DLD1 (cell line): ENCODE measurements around the gene TERB2.
"Not testable (repeated sequence)": the region's sequence is repeated elsewhere in the genome, so short reads cannot be mapped to it uniquely, and the experiment has no call there.

ENCODE experiments used
- in situ Hi-C: cut with HindIII; loops from 2 replicates; pipeline ENCODE4 v1.10.0; 2017; ENCODE audit warnings: low sequenced_read_pairs

TERB2 gene, protein sequence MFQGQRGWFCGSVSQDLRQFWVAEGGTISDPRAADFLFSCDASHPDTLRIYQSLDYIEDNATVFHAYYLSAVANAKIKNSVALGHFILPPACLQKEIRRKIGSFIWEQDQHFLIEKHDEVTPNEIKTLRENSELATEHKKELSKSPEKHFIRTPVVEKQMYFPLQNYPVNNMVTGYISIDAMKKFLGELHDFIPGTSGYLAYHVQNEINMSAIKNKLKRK

DNA sequence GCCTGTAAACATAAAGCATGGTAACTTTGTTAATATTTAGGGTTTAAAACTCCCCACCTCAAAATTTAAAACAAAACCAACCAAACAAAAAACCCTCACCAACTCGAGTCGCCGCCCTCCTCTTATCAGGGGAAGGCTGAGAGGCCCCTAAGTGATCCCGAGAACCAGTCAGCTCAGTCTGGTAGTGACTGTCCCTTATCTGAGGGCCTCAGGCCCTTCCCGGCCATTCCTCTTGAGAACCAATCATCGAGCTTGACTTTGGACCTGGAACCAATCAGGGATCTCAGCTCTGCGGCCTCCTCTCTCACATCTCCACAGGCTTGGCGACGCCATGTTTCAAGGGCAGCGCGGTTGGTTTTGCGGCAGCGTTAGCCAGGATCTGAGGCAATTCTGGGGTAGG is at the start of gene TERB2:
TERB2 (plus strand) TSS at position 300 of the 400 bp plus-strand sequence; CDS start at position 332, 32 bp downstream.
- in situ Hi-C loops: no loop called here

DNA sequence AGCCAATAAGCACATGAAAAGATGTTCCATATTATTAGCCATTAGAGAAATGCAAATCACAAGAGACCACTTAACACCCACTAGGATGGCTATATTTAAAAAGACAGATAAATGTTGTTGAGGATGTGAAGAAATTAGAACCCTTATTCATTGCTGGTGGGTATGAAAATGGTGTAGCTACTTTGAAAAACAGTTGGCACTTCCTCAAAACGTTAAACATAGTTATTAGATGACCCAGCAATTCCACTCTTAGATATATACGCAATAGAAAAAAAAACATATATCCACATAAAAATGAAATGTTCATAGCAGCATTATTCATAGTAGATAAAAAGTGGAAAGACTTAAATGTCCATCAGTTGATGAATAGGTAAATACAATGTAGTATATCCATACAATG is 47.1 kb upstream of the TERB2 start:
- in situ Hi-C loops: no loop called here

DNA sequence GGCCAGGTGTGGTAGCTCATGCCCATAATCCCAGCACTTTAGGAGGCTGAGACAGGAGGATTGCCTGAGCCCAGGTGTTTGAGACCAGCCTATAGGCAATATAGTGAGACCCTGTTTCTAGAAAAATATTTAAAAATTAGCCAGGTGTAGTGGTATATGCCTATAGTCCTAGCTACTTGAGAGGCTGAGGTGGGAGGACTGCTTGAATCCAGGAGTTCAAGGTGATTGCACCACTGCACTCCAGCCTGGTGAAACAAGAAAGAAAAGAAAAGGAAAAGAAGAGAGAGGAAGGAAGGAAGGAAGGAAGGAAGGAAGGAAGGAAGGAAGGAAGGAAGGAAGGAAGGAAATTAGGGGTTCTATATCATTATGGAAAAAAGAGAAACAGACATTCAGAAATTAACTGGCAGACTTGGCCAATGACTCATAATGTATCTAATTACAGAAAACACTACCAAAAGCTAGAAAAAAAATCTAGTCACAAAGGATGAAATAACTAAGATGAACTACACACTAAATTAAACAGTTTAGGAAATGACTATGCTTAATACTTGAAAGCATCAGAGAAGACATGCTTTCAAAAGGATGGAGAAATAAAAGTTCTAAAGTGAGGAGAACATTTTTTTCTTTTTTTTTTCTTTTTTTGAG is 45.4 kb upstream of the TERB2 start:
- in situ Hi-C loops: no loop called here

DNA sequence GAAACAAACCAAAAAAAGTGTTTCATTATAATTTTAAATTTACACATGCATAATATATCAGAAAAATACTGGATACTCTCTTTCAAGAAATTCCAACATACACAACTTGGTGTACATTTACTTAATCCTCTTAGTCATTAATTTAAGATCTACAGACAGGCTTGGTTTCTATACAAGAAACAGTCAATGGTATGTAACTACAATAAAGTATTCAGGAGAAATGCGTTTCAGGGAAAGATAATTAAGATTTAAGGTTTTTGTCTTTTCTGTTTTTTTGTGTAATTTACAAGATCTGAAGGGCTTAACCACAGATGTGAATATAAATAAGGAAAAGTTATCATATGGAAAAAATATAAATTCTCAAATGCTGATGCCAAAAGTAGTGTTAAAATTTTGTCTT is 44.3 kb upstream of the TERB2 start:
- in situ Hi-C loops: not testable (repeated sequence)

DNA sequence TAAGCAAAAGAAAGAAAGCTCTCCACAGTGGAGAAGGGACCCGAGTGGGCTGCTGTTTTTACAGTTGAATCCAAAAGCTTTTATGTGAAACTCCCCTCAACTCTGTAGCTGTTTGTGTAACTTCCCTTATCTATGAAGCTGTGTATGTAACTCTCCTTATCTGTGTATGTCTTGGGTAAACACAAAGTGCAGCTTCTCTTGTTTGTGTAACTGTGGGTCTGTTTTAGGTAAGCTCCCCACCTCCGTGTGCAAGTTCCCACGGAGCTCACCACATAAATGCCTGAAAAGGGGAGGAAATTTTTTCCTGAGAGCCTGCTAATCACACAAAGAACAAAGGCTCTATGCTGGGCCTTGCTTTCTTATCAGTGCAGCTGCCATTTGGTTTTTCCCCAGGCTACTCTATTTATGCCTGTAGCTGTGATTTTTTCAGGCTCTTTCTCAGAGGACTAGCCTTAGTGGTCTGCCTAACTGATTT is 43.5 kb upstream of the TERB2 start:
- in situ Hi-C loops: not testable (repeated sequence)

DNA sequence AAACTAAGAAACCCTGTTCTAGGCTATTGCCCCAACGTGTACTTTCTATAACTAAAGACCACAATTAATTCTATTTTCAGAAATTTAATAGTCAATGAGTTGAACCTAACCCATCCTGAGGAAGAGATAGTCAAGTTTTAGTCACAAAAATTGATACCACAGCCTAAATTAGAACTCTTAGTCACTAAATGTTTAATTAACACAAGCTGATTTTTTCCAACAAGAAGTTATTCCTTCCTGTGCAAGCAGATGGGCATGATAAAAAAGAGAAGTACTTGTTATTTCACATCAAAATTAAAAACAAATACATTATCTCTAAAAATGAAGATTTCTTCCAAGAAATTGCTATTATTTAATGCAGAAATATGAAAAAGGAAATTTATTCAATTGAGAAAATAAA is 38.4 kb upstream of the TERB2 start:
- in situ Hi-C loops: no loop called here

DNA sequence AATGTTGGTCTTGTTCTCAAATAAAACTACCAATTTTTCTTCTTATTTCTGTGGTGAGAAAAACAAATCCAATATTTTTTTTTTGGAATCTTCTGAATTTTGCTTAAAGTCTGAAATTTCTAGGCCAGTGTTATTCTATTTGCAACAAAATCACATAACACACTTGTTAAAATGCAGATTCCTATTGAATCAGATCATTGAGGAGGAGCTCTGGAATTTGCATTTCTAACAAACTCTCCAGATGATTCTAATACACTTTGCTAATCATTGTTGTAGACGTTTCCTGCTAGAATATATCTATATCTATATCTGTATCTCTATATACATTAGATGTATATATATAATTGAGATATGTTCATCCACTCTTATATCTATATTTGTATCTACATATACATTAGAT is 27.8 kb upstream of the TERB2 start:
- in situ Hi-C loops: not testable (repeated sequence)

DNA sequence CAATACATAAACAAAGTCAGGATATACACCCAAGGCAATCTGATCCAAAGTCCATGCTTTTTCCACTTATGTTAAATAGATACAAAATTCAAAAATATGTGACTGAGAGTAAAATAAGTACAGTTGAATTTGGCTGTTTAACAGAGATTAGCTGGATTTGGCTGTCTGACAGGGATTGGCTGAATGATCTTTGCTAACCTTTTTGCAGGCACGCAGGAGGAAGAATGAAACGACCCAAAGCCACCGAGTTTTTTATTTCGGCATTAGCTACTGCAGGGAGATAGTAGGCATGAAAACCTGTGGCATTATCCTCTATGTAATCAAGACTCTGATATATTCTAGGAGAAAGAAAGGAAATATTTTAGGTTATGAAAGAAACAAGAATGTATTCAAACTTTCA is 26.2 kb upstream of the TERB2 start:
- in situ Hi-C loops: not testable (repeated sequence)

DNA sequence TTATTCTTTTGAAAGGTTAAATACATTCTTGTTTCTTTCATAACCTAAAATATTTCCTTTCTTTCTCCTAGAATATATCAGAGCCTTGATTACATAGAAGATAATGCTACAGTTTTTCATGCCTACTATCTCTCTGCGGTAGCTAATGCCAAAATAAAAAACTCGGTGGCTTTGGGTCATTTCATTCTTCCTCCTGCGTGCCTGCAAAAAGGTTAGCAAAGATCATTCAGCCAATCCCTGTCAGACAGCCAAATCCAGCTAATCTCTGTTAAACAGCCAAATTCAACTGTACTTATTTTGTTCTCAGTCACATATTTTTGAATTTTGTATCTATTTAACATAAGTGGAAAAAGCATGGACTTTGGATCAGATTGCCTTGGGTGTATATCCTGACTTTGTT is 1.8 kb downstream of the TERB2 start:
- in situ Hi-C loops: not testable (repeated sequence)

DNA sequence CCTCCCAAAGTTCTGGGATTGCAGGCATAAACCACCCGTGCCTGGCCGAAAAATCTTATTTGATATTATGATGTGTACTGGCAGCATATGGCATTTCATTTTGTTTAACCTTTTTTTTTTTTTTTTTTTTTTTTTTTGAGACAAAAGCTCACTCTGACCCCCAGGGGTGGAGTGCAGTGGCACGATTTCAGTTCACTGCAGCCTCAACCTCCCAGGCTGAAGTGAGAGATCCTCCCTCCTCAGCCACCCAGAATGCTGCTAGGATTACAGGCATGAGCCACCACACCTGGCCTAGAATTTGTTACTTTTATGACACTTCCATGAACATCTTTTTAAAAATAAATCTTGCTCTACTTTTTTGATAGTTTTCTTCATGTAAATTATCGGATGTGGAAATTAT is 12.0 kb downstream of the TERB2 start:
- in situ Hi-C loops: no loop called here

DNA sequence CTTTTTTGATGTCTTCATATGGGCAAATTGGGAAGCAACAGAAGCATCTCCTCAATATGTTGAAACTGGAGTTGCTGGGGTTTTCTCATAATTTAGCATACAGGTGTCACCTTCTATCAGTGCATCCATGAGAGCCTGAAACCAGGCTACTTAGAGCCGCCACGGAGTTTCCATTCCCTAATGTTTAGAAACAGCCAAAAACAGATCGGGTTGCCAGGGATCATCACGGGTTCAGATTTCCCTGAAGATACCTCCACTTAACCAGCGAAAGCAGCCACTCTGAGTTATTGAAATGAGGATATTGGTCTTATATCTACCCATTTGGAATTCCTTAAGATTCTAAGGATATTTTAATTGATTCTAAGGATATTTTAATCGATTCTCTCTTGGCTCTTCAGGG is 14.5 kb downstream of the TERB2 start:
- in situ Hi-C loops: no loop called here

DNA sequence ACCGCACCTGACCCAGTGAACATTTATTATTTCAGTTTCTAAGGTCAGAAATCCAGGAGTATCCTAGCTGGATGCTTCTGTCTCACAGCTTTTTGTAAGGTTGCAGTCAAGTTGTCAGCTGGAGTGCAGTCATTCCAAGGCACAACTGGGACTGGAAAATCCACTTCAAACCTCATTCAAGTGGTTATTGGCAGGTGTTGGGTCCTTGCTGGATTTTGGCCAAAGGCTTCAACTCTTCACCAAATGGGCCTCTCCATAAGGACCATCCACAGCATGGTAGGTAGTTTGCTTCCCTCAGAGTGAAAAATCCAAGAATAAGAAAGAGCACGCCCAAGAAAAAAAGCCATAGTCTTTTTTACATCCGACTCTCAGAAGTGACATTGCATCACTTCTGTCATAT is 19.7 kb downstream of the TERB2 start:
- in situ Hi-C loops: not testable (repeated sequence)

DNA sequence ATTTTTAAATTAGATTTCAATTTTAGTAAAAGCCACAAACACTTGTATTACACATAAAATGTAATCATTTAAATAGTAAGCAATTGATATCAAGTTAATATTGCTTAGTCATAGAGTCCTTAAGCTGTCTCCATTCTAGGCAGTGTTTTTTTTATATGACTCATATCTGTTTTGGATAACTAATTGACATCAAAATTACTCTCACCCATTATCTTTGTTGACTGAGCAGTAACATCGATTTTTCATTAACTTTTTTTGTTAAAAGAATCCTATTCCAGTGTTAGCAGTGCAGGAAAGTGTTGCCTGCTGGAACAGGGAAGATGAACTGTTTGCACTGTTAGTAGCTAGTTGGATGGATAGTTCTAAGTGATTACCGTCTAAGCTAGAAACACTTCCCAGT is 21.3 kb downstream of the TERB2 start:
- in situ Hi-C loops: not testable (repeated sequence)

DNA sequence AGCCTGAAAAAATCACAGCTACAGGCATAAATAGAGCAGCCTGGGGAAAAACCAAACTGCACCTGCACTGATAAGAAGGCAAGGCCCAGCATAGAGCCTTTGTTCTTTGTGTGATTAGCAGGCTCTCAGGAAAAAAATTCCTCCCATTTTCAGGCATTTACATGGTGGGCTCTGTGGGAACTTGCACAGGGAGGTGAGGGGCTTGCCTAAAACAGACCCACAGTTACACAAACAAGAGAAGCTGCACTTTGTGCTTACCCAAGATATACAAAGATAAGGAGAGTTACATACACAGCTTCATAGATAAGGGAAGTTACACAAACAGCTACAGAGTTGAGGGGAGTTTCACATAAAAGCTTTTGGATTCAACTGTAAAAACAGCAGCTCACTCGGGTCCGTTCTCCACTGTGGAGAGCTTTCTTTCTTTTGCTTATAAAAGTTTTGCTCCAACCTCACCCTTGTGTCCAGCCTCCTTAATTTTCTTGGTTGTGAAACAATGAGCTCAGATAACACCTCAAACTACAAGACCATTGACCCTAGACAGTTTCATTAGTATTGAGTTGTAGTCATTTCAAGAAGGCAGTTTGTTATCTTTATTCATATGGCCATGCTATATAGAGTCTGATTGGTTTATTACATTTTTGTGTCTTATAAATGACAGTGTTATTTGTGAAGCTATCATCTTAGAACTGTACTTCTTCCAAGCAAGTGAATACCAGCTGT is 23.3 kb downstream of the TERB2 start:
- in situ Hi-C loops: not testable (repeated sequence)

DNA sequence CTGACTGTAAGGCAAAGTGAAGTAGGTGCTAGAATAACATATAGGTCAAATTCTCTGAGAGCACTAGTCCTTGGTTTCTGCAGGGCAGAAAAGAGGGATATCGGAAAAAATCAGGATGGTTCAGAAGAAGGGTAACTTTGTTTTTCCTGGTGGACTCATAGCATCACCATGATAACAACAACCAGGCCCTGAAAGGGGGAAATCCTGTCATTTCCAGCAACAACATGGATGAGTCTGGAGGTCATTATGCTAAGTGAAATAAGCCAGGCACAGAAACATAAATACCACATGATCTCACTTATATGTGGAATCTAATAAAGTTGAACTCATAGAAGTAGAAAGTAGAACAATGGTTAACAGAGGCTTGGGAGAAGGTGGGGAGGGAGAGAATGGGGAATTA is 27.7 kb downstream of the TERB2 start:
- in situ Hi-C loops: not testable (repeated sequence)

DNA sequence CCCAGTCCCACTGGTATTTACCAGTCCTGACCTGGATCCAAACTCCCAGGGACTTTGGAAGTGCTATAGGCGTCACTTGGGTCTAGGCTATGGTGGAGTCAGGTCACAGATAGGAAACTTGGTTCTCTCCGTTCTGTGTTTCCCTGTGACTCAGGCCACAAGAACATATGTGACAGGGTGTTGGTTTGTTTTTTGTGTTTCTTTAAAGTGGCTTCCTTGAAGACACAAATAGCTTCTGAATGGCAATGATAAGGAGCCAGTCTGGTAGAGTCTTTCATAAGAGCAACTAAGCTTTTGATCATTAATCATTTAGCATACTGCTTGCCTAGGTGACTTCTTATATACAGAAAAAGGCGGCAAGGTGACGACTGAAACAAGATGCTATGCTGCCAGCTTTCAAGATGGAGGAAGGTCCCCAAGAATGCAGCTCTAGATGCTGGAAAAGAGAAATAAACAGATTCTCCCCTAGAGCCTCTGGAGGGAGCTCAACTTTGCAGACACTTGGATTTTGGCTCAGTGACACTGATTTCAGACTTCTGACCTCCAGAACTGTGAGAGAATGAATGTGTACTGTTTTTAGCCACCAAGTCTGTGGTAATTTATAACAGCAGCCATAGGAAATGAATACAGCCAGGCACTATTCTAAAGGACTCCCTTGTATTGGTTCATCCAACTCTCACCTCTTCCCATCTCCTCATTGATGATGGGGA is 30.0 kb downstream of the TERB2 start:
- in situ Hi-C loops: not testable (repeated sequence)

DNA sequence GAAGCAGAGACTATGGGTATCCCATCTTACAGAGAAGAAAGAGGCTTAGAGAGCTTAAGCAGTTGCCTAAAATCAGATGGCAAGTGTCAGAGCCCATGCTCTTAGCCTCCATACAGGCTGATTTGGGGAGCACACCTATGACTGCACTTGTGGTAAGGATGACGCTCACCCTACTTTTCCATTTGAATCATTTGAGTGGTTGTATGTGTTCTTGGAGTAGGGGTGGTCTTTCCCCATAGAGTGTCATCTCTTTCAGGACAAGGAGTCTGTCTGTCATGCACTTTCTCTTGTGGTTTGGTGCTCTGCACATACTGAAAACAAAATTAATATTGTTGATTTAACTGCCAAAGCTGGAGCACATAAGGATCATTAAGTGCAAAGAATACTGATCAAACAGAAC is 31.2 kb downstream of the TERB2 start:
- in situ Hi-C loops: not testable (repeated sequence)

DNA sequence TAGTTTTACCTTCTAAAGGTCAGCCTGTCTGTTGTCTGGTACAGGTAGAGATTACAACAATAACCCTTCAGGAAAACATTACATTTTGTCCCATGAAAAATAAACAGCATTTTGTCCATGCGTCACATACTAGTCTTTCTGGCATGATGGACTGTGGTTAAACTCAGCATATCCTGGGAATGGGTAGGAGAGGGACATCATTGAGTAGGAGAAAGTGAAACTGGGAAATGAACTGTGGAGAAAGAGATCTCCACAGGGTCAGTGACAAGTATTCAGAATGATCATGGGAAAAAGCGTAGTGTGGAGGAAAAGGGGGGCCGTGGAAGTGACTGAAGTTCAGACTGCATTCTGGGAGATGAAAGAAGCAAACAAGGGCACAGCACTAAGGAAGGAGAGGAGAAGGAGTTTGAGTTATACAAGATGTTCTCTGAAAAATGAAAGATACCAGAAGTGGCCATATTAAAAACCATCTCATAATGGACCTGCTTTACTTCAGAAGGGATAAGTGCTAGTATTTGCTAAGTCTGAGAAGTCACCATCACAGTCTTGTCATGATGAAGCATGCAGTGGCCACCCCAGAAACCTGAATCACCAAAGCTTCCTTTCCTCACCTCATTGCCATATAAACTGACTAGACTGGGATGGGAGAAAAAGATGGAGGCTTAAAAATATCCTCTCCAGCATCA is 31.8 kb downstream of the TERB2 start:
- in situ Hi-C loops: not testable (repeated sequence)

DNA sequence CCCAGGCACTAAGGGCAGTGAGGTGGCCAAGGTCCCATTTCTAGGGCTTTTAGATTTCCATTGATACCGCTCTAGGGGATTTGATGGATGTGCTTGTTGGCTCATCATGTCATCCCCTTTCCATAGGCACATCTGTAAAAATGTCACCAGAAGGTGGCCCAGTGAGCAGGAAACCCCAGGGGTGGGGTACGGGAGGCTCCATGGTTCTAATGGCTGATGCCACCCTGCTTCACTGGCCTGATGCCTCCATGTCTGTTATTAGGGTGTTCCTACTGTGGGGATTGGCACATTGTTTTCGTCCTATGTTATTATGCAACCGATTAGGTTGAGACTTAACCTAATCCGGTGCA is 32.4 kb downstream of the TERB2 start:
- in situ Hi-C loops: not testable (repeated sequence)

DNA sequence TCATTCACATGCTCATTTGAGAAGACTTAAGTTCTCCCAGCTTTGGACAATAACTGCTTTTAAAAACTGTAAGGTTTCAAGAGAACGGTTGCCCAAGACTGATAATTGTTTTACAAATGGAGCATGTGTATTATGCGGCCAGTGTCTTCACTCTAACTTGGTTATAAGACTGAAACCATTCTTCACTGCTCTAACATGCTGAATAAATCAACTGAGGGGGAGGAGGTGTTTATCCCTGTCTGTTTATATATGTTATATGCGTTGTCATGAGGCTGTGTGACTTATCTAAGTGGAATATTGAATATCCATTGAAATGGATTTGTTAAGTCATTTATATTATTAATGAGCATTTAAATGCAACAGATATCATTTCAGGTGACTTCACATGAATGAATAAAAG is 41.1 kb downstream of the TERB2 start:
- in situ Hi-C loops: not testable (repeated sequence)

DNA sequence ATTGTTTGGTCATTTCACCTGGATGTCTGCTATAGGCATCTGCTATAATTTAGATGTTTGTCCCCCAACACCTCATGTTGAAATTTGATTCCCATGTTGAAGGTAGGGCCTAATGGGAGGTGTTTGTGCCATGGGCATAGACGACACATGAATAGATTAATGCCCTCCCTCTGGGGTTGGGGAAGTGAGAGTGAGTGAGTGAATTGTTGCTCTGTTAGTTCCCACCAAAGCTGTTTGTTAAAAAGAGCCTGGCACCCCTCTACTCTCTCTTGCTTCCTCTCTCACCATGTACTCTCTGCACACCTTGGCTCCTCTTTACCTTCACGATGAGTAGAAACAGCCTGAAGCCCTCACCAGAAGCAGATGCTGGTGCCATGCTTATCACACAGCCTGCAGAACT is 42.6 kb downstream of the TERB2 start:
- in situ Hi-C loops: no loop called here
